IMR-90 (cell line): ENCODE measurements around the gene CCL5. TPM values are rescaled to one million over a fixed set of nuclear protein-coding genes. Genes with fewer than 3 reads are reported as not detected.

Experiments used
- ATAC-seq: fragments of 200-7000 bp; cut with Tn5 transposase; 2 replicates; pipeline ENCODE4 v1.9.1; 2020; ENCODE audit warnings: low read depth, mild to moderate bottlenecking, moderate library complexity
- BruUV-seq: library from RNA; stranded (reverse); fragments of 400-500 nt; replicated peaks from 2 replicates; lab custom pipeline; 2021; lab: Mats Ljungman, UMichigan
- CTCF ChIA-PET: fragments of 300-600 bp; formaldehyde crosslinking; extraction: SDS; loops from one replicate; lab custom pipeline; 2021; ENCODE audit warnings: antibody characterized with exemption; lab: Yijun Ruan, JAX
- POLR2A ChIA-PET: fragments of 300-600 bp; sonication (Branson Sonifier 250); formaldehyde crosslinking; loops from one replicate; lab custom pipeline; 2022; ENCODE audit warnings: antibody characterized with exemption; ENCODE audit not compliant: unreplicated experiment; lab: Charles Lee
- DNase-seq: peaks from one replicate; pipeline ENCODE4 v3.0.0; 2013
- H2AFZ ChIP-seq: replicated peaks from 2 replicates; pipeline ENCODE3; 2013; ENCODE audit warnings: low read length, mild to moderate bottlenecking; ENCODE audit not compliant: poor library complexity
- H2AK5ac ChIP-seq: 2 replicates; pipeline ENCODE4 v1.6.1; 2013; ENCODE audit warnings: low read depth, low read length, inconsistent platforms
- H2AK9ac ChIP-seq: replicated peaks from 2 replicates; pipeline ENCODE3; 2013; ENCODE audit warnings: mild to moderate bottlenecking, low read depth, low read length, moderate library complexity; ENCODE audit not compliant: poor library complexity
- H2BK120ac ChIP-seq: 2 replicates; pipeline ENCODE4 v1.6.1; 2013; ENCODE audit warnings: low read depth, low read length, inconsistent platforms
- H2BK15ac ChIP-seq: 3 replicates; pipeline ENCODE4 v1.6.1; 2013; ENCODE audit warnings: low read depth, low read length, inconsistent platforms
- H2BK20ac ChIP-seq: 2 replicates; pipeline ENCODE4 v1.6.1; 2013; ENCODE audit warnings: low read depth, mild to moderate bottlenecking, inconsistent platforms, low read length, moderate library complexity
- H2BK5ac ChIP-seq: 2 replicates; pipeline ENCODE4 v1.6.1; 2013; ENCODE audit warnings: mild to moderate bottlenecking, low read depth, low read length, inconsistent platforms; ENCODE audit not compliant: poor library complexity, severe bottlenecking
- H3K14ac ChIP-seq: replicated peaks from 2 replicates; pipeline ENCODE4 v1.6.1; 2013; ENCODE audit warnings: low read depth, low read length, inconsistent platforms
- H3K18ac ChIP-seq: 2 replicates; pipeline ENCODE4 v1.6.1; 2013; ENCODE audit warnings: low read depth, low read length, control low read depth
- H3K23ac ChIP-seq: 2 replicates; pipeline ENCODE4 v1.6.1; 2013; ENCODE audit warnings: low read depth, low read length, inconsistent platforms
- H3K27ac ChIP-seq: 2 replicates; pipeline ENCODE4 v1.5.1; 2013; ENCODE audit warnings: mild to moderate bottlenecking, control low read depth, low read length; ENCODE audit not compliant: insufficient read depth
- H3K27me3 ChIP-seq: 2 replicates; pipeline ENCODE4 v1.6.1; 2013; ENCODE audit warnings: low read length; ENCODE audit not compliant: control insufficient read depth, insufficient read depth
- H3K36me3 ChIP-seq: 2 replicates; pipeline ENCODE4 v1.6.1; 2013; ENCODE audit warnings: low read length, mixed read lengths; ENCODE audit not compliant: control insufficient read depth, insufficient read depth
- H3K4ac ChIP-seq: 2 replicates; pipeline ENCODE4 v1.6.1; 2013; ENCODE audit warnings: low read depth, low read length, inconsistent platforms
- H3K4me1 ChIP-seq: 2 replicates; pipeline ENCODE4 v1.6.1; 2013; ENCODE audit warnings: low read length, mixed read lengths; ENCODE audit not compliant: control insufficient read depth, insufficient read depth
- H3K4me2 ChIP-seq: 2 replicates; pipeline ENCODE4 v1.6.1; 2013; ENCODE audit warnings: low read depth, mild to moderate bottlenecking, control low read depth, low read length, moderate library complexity
- H3K4me3 ChIP-seq: 2 replicates; pipeline ENCODE4 v1.5.1; 2013; ENCODE audit warnings: low read depth, mild to moderate bottlenecking, control low read depth, low read length, moderate library complexity; ENCODE audit not compliant: insufficient read depth
- H3K56ac ChIP-seq: 2 replicates; pipeline ENCODE4 v1.6.1; 2013; ENCODE audit warnings: low read length, inconsistent platforms; ENCODE audit not compliant: insufficient read depth; ENCODE audit errors: extremely low read depth
- H3K79me1 ChIP-seq, 2 experiments: 2 replicates each; pipeline ENCODE4 v1.6.1; 2013; ENCODE audit warnings: low read length in 2 of 2, inconsistent platforms in 1 of 2, low read depth in 1 of 2
- H3K9ac ChIP-seq: 2 replicates; pipeline ENCODE4 v1.6.1; 2013; ENCODE audit warnings: low read depth, low read length, control low read depth
- H3K9me1 ChIP-seq: 2 replicates; pipeline ENCODE4 v1.6.1; 2013; ENCODE audit warnings: low read length, inconsistent platforms; ENCODE audit not compliant: insufficient read depth
- H3K9me3 ChIP-seq: 2 replicates; pipeline ENCODE4 v1.6.1; 2013; ENCODE audit warnings: low read length; ENCODE audit not compliant: control insufficient read depth, insufficient read depth
- H4K20me1 ChIP-seq: 2 replicates; pipeline ENCODE4 v1.6.1; 2013; ENCODE audit warnings: low read length, inconsistent platforms; ENCODE audit not compliant: insufficient read depth
- H4K5ac ChIP-seq: 2 replicates; pipeline ENCODE4 v1.6.1; 2013; ENCODE audit warnings: mild to moderate bottlenecking, low read depth, low read length, control low read depth
- H4K8ac ChIP-seq, 2 experiments: 2 replicates each; pipeline ENCODE4 v1.6.1; 2013; ENCODE audit warnings: low read depth in 2 of 2, low read length in 2 of 2, control low read depth in 1 of 2, inconsistent platforms in 1 of 2
- H4K91ac ChIP-seq: 2 replicates; pipeline ENCODE4 v1.6.1; 2013; ENCODE audit warnings: low read depth, low read length, inconsistent platforms; ENCODE audit not compliant: insufficient read depth
- BHLHE40 ChIP-seq: fragments of 150-350 bp; IDR thresholded peaks from 2 replicates; pipeline ENCODE4 v1.6.1; 2016; ENCODE audit warnings: mild to moderate bottlenecking, low read depth, low read length
- CEBPB ChIP-seq: IDR thresholded peaks from 2 replicates; pipeline ENCODE4 v1.6.1; 2012; ENCODE audit warnings: low read depth, low read length, improper control_type of control experiment
- CTCF ChIP-seq: conservative IDR thresholded peaks from 2 replicates; pipeline ENCODE4 v1.5.1; 2012; ENCODE audit warnings: mild to moderate bottlenecking, low read depth, low read length, improper control_type of control experiment
- ELK1 ChIP-seq: fragments of 150-350 bp; IDR thresholded peaks from 2 replicates; pipeline ENCODE4 v1.6.1; 2016; ENCODE audit warnings: low read depth, mild to moderate bottlenecking, low read length, moderate library complexity, borderline replicate concordance
- MAFK ChIP-seq: IDR thresholded peaks from 2 replicates; pipeline ENCODE4 v1.6.1; 2012; ENCODE audit warnings: low read depth, low read length, improper control_type of control experiment
- MAZ ChIP-seq: IDR thresholded peaks from 2 replicates; pipeline ENCODE4 v1.6.1; 2012; ENCODE audit warnings: low read depth, mild to moderate bottlenecking, low read length, improper control_type of control experiment, moderate library complexity, borderline replicate concordance
- MXI1 ChIP-seq: IDR thresholded peaks from 2 replicates; pipeline ENCODE4 v1.6.1; 2012; ENCODE audit warnings: low read depth, mild to moderate bottlenecking, low read length, moderate library complexity, borderline replicate concordance
- NFE2L2 ChIP-seq: fragments of 150-350 bp; IDR thresholded peaks from 2 replicates; pipeline ENCODE4 v1.6.1; 2016; ENCODE audit warnings: low read depth, mild to moderate bottlenecking, low read length
- POLR2A ChIP-seq: IDR thresholded peaks from 2 replicates; pipeline ENCODE4 v1.6.1; 2012; ENCODE audit warnings: mild to moderate bottlenecking, low read depth, low read length
- RAD21 ChIP-seq: IDR thresholded peaks from 2 replicates; pipeline ENCODE4 v1.6.1; 2012; ENCODE audit warnings: low read length, improper control_type of control experiment
- RCOR1 ChIP-seq: IDR thresholded peaks from 2 replicates; pipeline ENCODE4 v1.6.1; 2012; ENCODE audit warnings: mild to moderate bottlenecking, low read length, improper control_type of control experiment; ENCODE audit not compliant: insufficient replicate concordance
- RFX5 ChIP-seq: IDR thresholded peaks from 2 replicates; pipeline ENCODE4 v1.8.0; 2012; ENCODE audit warnings: low read depth, mild to moderate bottlenecking, low read length, moderate library complexity
- SMC3 ChIP-seq: fragments of 150-350 bp; IDR thresholded peaks from 2 replicates; pipeline ENCODE4 v1.6.1; 2016; ENCODE audit warnings: low read depth, mild to moderate bottlenecking, antibody characterized with exemption, low read length, moderate library complexity
- USF2 ChIP-seq: fragments of 150-350 bp; IDR thresholded peaks from 2 replicates; pipeline ENCODE4 v1.6.1; 2017; ENCODE audit warnings: mild to moderate bottlenecking, antibody characterized with exemption, low read length, low read depth
- WGBS, 2 experiments: methylation state at CpG; one replicate each; pipeline versions ENCODE4 v1.1.5 to v1.1.7; 2013; ENCODE audit warnings: missing lambda C conversion rate in 2 of 2; ENCODE audit not compliant: insufficient read length in 1 of 2; ENCODE audit errors: extremely low coverage in 2 of 2; 5-methylcytosine and 5-hydroxymethylcytosine counted together
- dilution Hi-C: fragments of 300-500 bp; cut with HindIII; formaldehyde crosslinking; loops from one replicate; pipeline ENCODE4 v1.14.3; 2018; ENCODE audit warnings: low sequenced_read_pairs; ENCODE audit not compliant: unreplicated experiment
- in situ Hi-C: fragments of 300-500 bp; cut with MboI; formaldehyde crosslinking; loops from 3 replicates; pipeline ENCODE4 v1.14.3; 2019; ENCODE audit warnings: low sequenced_read_pairs, inconsistent platforms, mixed read lengths
- intact Hi-C: fragments of 100-400 bp; cut with micrococcal nuclease; formaldehyde crosslinking; loops from 2 replicates; pipeline ENCODE4 v1.10.0; 2022
- polyA plus RNA-seq, 3 experiments: library from polyadenylated mRNA; depleted of rRNA; stranded (reverse); fragments of >200 nt; gene quantifications; 2 replicates each; pipeline ENCODE4 v1.2.3, GENCODE V29; 2012; ENCODE audit warnings: low replicate concordance in 1 of 3
- total RNA-seq: library from RNA; depleted of rRNA; stranded (reverse); fragments of >200 nt; gene quantifications from 2 replicates; pipeline ENCODE4 v1.2.3, GENCODE V29; 2012

Gene CCL5
- total and polyA plus RNA-seq, 2 of the 4 experiments (the other 2 are of a cell fraction), result not detected

GRCh38 chr17:35889241-35889640 is 9.1 kb upstream of the CCL5 start:
- Histone ChIP-seq H3K4me2 (no peak overlapping the region), H2AFZ (no peak overlapping the region), H3K4me3 (no peak overlapping the region), H3K27ac (no peak overlapping the region), H3K56ac (no peak overlapping the region), H2BK15ac (no peak overlapping the region), H3K14ac (no peak overlapping the region), H3K27me3 (no peaks in the 10 kb centered on the region; the same call in 1 of the 2 replicates), H2BK5ac (no peak overlapping the region), H3K4me1 (no peaks in the 10 kb centered on the region), H2AK5ac (no peak overlapping the region), H4K20me1 (no peaks in the 10 kb centered on the region), H3K79me1 (no peaks in the 10 kb centered on the region), H2BK20ac (no peak overlapping the region), H2BK120ac (no peak overlapping the region), H3K18ac (no peak overlapping the region), H3K23ac (no peak overlapping the region), H4K91ac (no peak overlapping the region), H3K9me1 (no peaks in the 10 kb centered on the region; the same call in 1 of the 2 replicates), H3K36me3 (no peaks in the 10 kb centered on the region), H2AK9ac (no peak overlapping the region), H3K4ac (no peak overlapping the region), H3K9ac (no peak overlapping the region), H4K8ac (no peak overlapping the region), H3K9me3 (no peaks in the 10 kb centered on the region), H4K5ac (no peak overlapping the region)
- WGBS, 2 experiments, result no CpG with 5 or more reads among the region's 2 CpGs
- no TSS peak for BruUV-seq
- ChIA-PET POLR2A (no interaction called here), CTCF (no interaction called here)
- intact Hi-C loops, result no loop called here
- dilution Hi-C loops, result no loop called here
- no peak for TF ChIP-seq USF2
- no peak for TF ChIP-seq CEBPB
- no peak for TF ChIP-seq POLR2A
- TF ChIP-seq RCOR1, result no peak
- TF ChIP-seq CTCF, result no peak
- no peak for TF ChIP-seq MAZ
- no peak for TF ChIP-seq BHLHE40
- no peak for TF ChIP-seq NFE2L2
- TF ChIP-seq MAFK, result no peak
- TF ChIP-seq MXI1, result no peak
- TF ChIP-seq RAD21, result no peak
- no peak for TF ChIP-seq SMC3
- TF ChIP-seq ELK1, result no peak
- TF ChIP-seq RFX5, result no peak
- ATAC-seq (no peak), DNase-seq (no peak)
- in situ Hi-C loops, result no loop called here
